ENCODE data around the gene DLG2. TPM values are rescaled to one million over a fixed set of nuclear protein-coding genes. Genes with fewer than 3 reads are reported as not detected.
"Not testable (repeated sequence)": the region's sequence is repeated elsewhere in the genome, so short reads cannot be mapped to it uniquely, and the experiment has no call there.

The DLG2 gene
- total RNA-seq, 4 donors from 2014 or later: 37.9 to 71.5 (median 44.9) TPM

DNA sequence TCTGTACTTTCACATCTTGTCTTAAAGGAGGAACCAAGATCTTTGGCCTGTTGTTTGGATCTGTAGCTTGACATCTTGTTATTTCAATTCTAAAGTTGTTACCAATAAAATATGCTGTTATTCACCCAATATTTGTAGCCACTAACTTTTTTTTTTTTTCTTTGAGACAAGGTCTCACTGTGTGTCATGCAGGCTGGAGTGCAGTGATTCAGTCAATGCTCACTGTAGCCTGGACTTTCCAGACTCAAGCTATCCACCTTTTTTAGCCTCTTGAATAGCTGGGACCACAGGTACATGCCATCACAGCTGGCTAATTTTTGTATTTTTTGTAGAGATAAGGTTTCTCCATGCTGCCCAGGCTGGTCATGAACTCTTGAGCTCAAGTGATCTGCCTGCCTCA is 769.4 kb downstream of the DLG2 start:
- no peaks in the 10 kb centered on the region for H3K9me3 ChIP-seq
- no peak overlapping the region for H3K27ac ChIP-seq
- H3K36me3 ChIP-seq: no peaks in the 10 kb centered on the region
- no peak for DNase-seq (ENCODE audit: low spot score in 2 of 2)
- no peaks in the 10 kb centered on the region for H3K27me3 ChIP-seq
- no peak overlapping the region for H3K4me3 ChIP-seq
- TF ChIP-seq POLR2AphosphoS5 (IDR thresholded peaks at IDR 0.05) (no peak), POLR2A (IDR thresholded peaks at IDR 0.05) (no peak), EP300 (IDR thresholded peaks at IDR 0.05) (no peak)
- TF ChIP-seq, protein P1, sequence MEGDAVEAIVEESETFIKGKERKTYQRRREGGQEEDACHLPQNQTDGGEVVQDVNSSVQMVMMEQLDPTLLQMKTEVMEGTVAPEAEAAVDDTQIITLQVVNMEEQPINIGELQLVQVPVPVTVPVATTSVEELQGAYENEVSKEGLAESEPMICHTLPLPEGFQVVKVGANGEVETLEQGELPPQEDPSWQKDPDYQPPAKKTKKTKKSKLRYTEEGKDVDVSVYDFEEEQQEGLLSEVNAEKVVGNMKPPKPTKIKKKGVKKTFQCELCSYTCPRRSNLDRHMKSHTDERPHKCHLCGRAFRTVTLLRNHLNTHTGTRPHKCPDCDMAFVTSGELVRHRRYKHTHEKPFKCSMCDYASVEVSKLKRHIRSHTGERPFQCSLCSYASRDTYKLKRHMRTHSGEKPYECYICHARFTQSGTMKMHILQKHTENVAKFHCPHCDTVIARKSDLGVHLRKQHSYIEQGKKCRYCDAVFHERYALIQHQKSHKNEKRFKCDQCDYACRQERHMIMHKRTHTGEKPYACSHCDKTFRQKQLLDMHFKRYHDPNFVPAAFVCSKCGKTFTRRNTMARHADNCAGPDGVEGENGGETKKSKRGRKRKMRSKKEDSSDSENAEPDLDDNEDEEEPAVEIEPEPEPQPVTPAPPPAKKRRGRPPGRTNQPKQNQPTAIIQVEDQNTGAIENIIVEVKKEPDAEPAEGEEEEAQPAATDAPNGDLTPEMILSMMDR (IDR thresholded peaks at IDR 0.05): no peak
- H3K4me1 ChIP-seq: no peaks in the 10 kb centered on the region

DNA sequence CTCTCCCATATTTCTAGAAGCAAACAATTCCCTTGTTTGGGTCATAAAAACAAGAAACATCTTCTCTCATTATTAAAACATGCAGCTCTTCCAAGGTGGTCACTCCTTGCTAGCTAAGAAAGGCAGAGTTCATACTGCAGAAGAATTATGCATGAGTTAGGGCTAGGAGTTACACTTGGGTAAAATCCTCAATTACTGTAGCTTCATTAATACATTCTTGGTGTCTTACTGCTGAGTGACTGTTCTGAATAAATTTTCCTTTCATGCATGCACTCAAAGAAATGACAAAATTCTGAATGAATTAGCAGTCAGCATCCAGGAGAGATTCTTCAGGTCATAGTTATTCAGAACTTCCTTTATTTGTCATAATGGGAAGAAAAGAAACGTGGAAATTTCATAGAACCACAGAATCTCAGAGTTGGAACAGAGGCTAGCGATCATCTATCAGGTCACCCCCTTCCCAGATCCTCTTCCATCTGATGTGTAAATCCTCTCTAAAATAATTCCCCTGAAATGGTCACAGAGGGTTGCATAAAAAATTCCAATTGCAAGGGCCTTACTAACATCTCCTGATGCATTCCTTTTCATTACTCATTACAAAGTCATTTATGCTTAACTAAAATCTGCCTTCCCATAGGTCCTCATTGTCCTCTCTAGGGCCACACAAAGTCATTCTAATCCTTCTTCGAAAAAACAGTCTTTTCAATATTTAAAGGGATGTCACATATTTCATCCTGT is 771.5 kb downstream of the DLG2 start:
- DNase-seq (ENCODE audit: low spot score in 2 of 2): no peak
- WGBS: 90% methylated on average over 3 of the region's 3 CpGs
- no peak for TF ChIP-seq POLR2AphosphoS5 (IDR thresholded peaks at IDR 0.05)
- TF ChIP-seq POLR2A (IDR thresholded peaks at IDR 0.05): no peak
- TF ChIP-seq, protein P1 (IDR thresholded peaks at IDR 0.05): no peak
- no peak for TF ChIP-seq EP300 (IDR thresholded peaks at IDR 0.05)
- H3K9me3 ChIP-seq: no peaks in the 10 kb centered on the region
- H3K27me3 ChIP-seq: no peaks in the 10 kb centered on the region
- no peaks in the 10 kb centered on the region for H3K4me1 ChIP-seq
- H3K27ac ChIP-seq: no peak overlapping the region
- H3K36me3 ChIP-seq: no peaks in the 10 kb centered on the region
- H3K4me3 ChIP-seq: no peak overlapping the region

DNA sequence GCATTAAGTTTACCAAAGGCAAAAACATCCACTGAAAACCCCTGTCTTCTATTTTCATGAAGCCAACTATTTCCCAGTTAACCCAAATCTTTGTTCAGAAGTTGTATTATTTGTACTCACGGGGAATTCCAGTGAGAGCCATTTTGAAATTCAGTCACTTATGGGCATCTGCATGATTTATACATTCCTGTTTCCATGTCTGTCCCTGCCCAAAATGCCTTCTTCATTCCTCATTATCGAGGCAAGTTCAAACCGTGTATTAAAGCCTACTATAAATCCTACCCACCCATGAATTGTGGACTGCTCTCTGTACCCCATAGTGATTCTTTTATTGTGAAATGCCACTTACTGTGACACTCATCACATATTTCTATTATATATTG is 772.7 kb downstream of the DLG2 start:
- no peaks in the 10 kb centered on the region for H3K36me3 ChIP-seq
- no peak overlapping the region for H3K4me3 ChIP-seq
- TF ChIP-seq POLR2AphosphoS5 (IDR thresholded peaks at IDR 0.05) (no peak), POLR2A (IDR thresholded peaks at IDR 0.05) (no peak), EP300 (IDR thresholded peaks at IDR 0.05) (no peak)
- TF ChIP-seq, protein P1 (IDR thresholded peaks at IDR 0.05): no peak
- H3K9me3 ChIP-seq: no peaks in the 10 kb centered on the region
- DNase-seq (ENCODE audit: low spot score in 2 of 2): no peak
- no peaks in the 10 kb centered on the region for H3K4me1 ChIP-seq
- no peak overlapping the region for H3K27ac ChIP-seq
- 61% methylated on average over 3 of the region's 3 CpGs for WGBS
- no peaks in the 10 kb centered on the region for H3K27me3 ChIP-seq

DNA sequence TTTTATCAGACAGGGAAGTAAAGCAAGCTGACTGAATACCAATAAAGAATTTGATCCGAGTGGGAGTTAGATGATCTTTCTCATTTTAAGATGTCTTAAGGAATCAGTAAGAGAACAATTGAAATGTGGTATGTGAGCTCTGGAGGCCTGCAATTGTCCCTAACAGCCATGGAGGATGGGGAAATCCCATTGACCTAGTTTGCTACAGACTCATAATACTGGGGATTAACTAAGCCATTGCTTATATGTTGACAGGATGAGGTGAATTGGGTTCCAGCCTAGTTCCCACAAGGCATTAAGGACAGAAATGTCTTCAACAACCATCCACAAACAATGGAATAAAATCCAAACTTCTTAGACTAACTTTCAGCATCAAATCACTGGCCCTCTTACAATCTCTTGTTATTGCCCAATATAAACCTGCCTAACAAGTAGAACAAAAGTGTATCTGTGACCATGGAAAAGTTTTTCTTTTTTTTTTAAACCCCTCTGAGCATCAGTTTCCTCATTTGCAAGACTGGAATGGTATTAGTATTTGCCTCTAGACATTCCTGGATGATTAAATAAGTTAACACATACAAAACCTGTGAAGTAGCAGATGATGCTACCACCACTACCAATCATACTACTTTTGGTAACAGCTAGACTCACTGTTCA is 773.2 kb downstream of the DLG2 start:
- Histone ChIP-seq H3K27me3 (no peaks in the 10 kb centered on the region), H3K4me3 (no peak overlapping the region), H3K27ac (no peak overlapping the region), H3K36me3 (no peaks in the 10 kb centered on the region), H3K9me3 (no peaks in the 10 kb centered on the region), H3K4me1 (no peaks in the 10 kb centered on the region)
- WGBS: 72% methylated on average over 1 of the region's 1 CpG
- TF ChIP-seq, protein P1 (IDR thresholded peaks at IDR 0.05): no peak
- TF ChIP-seq POLR2AphosphoS5 (IDR thresholded peaks at IDR 0.05) (no peak), EP300 (IDR thresholded peaks at IDR 0.05) (no peak)
- no peak for DNase-seq (ENCODE audit: low spot score in 2 of 2)

DNA sequence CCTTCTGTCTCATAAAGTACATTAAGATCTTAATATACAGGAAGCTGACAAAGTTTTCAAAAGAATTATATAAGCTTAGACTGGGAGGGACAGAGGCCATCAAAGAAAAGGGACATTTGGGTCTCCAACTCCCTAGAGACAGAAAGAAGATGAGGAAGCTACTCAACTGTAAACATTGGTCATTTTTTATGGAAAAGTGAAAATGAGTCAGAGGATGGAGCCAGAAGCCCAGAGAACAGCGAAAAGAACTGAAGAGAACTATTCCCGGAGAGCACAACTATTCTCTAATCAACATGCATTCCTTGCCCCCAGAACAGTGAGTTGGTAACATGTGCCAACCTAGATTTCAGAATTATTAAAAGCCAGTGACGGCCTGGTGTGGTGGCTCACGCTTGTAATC is 779.3 kb downstream of the DLG2 start:
- TF ChIP-seq, protein P1 (IDR thresholded peaks at IDR 0.05): no peak
- TF ChIP-seq POLR2AphosphoS5 (IDR thresholded peaks at IDR 0.05) (no peak), POLR2A (IDR thresholded peaks at IDR 0.05) (no peak), EP300 (IDR thresholded peaks at IDR 0.05) (no peak)
- DNase-seq (ENCODE audit: low spot score in 2 of 2): no peak
- Histone ChIP-seq H3K9me3 (no peaks in the 10 kb centered on the region), H3K36me3 (no peaks in the 10 kb centered on the region), H3K27ac (no peak overlapping the region), H3K4me1 (no peaks in the 10 kb centered on the region), H3K27me3 (no peaks in the 10 kb centered on the region), H3K4me3 (no peak overlapping the region)
- 94% methylated on average over 4 of the region's 4 CpGs for WGBS

DNA sequence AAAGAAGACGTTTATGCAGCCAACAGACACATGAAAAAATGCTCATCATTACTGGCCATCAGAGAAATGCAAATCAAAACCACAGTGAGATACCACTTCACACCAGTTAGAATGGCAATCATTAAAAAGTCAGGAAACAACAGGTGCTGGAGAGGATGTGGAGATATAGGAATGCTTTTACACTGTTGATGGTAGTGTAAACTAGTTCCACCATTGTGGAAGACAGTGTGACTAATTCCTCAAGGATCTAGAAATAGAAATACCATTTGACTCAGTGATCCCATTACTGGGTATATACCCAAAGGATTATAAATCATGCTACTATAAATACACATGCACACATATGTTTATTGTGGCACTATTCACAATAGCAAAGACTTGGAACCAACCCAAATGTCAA is 786.9 kb downstream of the DLG2 start:
- not testable (repeated sequence) for DNase-seq (ENCODE audit: low spot score in 2 of 2); H3K36me3 ChIP-seq; H3K27me3 ChIP-seq; H3K9me3 ChIP-seq; H3K27ac ChIP-seq; H3K4me1 ChIP-seq; H3K4me3 ChIP-seq
- WGBS: 95% methylated on average over 1 of the region's 1 CpG

All from suprapubic skin (tissue), 4 donors.